Measurements from ENCODE around the gene HS3ST6. TPM values are rescaled to one million over a fixed set of nuclear protein-coding genes. Genes with fewer than 3 reads are reported as not detected.

Gene HS3ST6
- total RNA-seq, 1 experiment from 2014 or later = 1.0 TPM

GRCh38 chr16:1907226-1907860, 10.9 kb downstream of the HS3ST6 start (continued):
- no peak for TF ChIP-seq HMGXB4 (CRISPR knock-in tag; IDR thresholded peaks at IDR 0.05)
- TF ChIP-seq ATF6 (CRISPR knock-in tag; IDR thresholded peaks at IDR 0.05) = no peak
- TF ChIP-seq ATF3 (CRISPR knock-in tag; conservative IDR thresholded peaks at IDR 0.05) = no peak

GRCh38 chr16:1906846-1907165, 11.4 kb downstream of the HS3ST6 start:
- Mint-ChIP-seq H3K4me3 (no peak overlapping the region), H3K36me3 (no peaks in the 10 kb centered on the region), H3K27ac (no peak overlapping the region), H3K4me1 (peaks cover 9% of the 10 kb centered on the region), H3K9me3 (no peaks in the 10 kb centered on the region), H3K27me3 (ENCODE audit: low read depth) (peaks cover 7% of the 10 kb centered on the region; the same call in 1 of the 2 replicates)
- ChIA-PET CTCF (interaction anchor here (1.1 to 2.1 kb wide), 3 partner anchors 10 to 97 kb away, joined by 4 to 8 read pairs (median 4); no protein-coding TSS in a partner anchor), POLR2A (no interaction called here)
- no peak for TF ChIP-seq ZBTB21 (CRISPR knock-in tag; IDR thresholded peaks at IDR 0.05; ENCODE audit: borderline replicate concordance)
- no peak for TF ChIP-seq NR1H2 (CRISPR knock-in tag; IDR thresholded peaks at IDR 0.05)
- no peak for TF ChIP-seq ZNF425 (CRISPR knock-in tag; conservative IDR thresholded peaks at IDR 0.05)
- TF ChIP-seq ARID4B (CRISPR knock-in tag; IDR thresholded peaks at IDR 0.05; ENCODE audit: borderline replicate concordance) = no peak
- TF ChIP-seq CDX4 (CRISPR knock-in tag; IDR thresholded peaks at IDR 0.05; ENCODE audit: borderline replicate concordance) = no peak
- no peak for TF ChIP-seq CREB1 (CRISPR knock-in tag; IDR thresholded peaks at IDR 0.05)
- TF ChIP-seq JAZF1 (CRISPR knock-in tag; IDR thresholded peaks at IDR 0.05) = no peak
- no peak for TF ChIP-seq ZBTB43 (CRISPR knock-in tag; IDR thresholded peaks at IDR 0.05)
- no peak for TF ChIP-seq ZNF671 (CRISPR knock-in tag; IDR thresholded peaks at IDR 0.05)
- TF ChIP-seq PRDM15 (CRISPR knock-in tag; IDR thresholded peaks at IDR 0.05) = no peak
- ATAC-seq (no peak), DNase-seq (ENCODE audit: low spot score) (no peak)

All from WTC11 (cell line).